AG04449 (cell line): Measurements from ENCODE around the gene MALSU1.

Source experiments
- CTCF ChIA-PET: fragments of 350-600 bp; formaldehyde crosslinking; extraction: SDS; loops from one replicate; lab custom pipeline; 2021; ENCODE audit warnings: antibody characterized with exemption; lab: Yijun Ruan, JAX
- POLR2A ChIA-PET: fragments of 400-600, 350-600 bp; formaldehyde crosslinking; extraction: SDS; loops from one replicate; lab custom pipeline; 2020; ENCODE audit warnings: antibody characterized with exemption, inconsistent platforms; lab: Yijun Ruan, JAX
- DNase-seq: peaks from one replicate; pipeline ENCODE4 v3.0.0-alpha.2; 2010; ENCODE audit warnings: low read depth, low spot score
- H3K4me3 ChIP-seq: 2 replicates; pipeline ENCODE4 v1.5.1; 2011; ENCODE audit warnings: low read depth, mild to moderate bottlenecking, control low read depth, low read length
- CTCF ChIP-seq: IDR thresholded peaks from one replicate; pipeline ENCODE4 v1.5.1; 2011; ENCODE audit warnings: mild to moderate bottlenecking, moderate library complexity, low read length, control low read depth, inconsistent platforms; ENCODE audit not compliant: insufficient read depth; ENCODE audit errors: missing control alignments

Gene MALSU1

DNA sequence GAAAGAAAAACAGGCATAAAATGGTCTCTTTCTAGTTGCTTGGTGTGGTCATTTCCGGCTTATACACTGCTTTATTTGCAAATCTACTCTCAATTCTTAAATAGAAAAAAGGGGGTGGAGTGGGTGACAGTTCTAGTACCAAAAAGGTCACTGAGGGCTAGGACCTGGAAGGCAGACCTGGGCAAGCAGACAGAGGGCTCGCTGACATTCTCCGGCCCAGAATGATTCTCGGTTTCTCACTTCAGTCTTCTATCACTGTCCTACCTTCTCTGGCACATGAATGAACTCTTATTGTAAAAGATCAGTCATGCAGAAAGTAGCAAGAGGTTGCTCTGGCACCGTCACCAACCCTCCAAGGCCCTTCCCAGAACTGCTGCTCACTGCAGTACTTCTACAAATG, 54.0 kb downstream of the MALSU1 start:
- DNase-seq: no peak
- no peak for TF ChIP-seq CTCF
- POLR2A ChIA-PET: no interaction called here
- CTCF ChIA-PET: interaction anchor here (0.7 to 2.0 kb wide), 4 partner anchors 9 to 110 kb away, joined by 3 to 5 read pairs (median 4); no protein-coding TSS in a partner anchor
- H3K4me3 ChIP-seq: no peak overlapping the region

DNA sequence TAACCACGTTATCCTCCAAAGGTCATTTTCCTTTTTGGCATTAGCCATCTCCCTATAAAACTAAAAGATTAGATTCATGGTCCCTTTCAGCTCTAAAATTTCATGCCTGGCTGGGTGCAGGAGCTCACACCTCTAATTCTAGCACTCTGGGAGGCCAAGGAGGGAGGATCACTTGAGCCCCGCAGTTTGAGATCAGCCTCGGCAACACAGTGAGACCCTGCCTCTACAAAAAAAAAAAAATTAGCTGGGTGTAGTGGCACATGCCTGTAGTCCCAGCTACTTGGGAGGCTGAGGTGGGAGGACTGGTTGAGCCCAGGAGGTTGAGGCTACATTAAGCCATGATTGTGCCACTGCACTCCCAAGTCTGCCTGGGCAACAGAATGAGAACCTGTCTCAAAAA, 57.0 kb downstream of the MALSU1 start:
- TF ChIP-seq CTCF: no peak
- ChIA-PET POLR2A (no interaction called here), CTCF (no interaction called here)

GRCh38 chr7:23356726-23357125, 57.6 kb downstream of the MALSU1 start:
- ChIA-PET CTCF (no interaction called here), POLR2A (no interaction called here)
- no peak for TF ChIP-seq CTCF
- DNase-seq: no peak
- no peak overlapping the region for H3K4me3 ChIP-seq

More for the DNA sequence above, 57.0 kb downstream of the MALSU1 start:
- no peak for DNase-seq
- no peak overlapping the region for H3K4me3 ChIP-seq

DNA sequence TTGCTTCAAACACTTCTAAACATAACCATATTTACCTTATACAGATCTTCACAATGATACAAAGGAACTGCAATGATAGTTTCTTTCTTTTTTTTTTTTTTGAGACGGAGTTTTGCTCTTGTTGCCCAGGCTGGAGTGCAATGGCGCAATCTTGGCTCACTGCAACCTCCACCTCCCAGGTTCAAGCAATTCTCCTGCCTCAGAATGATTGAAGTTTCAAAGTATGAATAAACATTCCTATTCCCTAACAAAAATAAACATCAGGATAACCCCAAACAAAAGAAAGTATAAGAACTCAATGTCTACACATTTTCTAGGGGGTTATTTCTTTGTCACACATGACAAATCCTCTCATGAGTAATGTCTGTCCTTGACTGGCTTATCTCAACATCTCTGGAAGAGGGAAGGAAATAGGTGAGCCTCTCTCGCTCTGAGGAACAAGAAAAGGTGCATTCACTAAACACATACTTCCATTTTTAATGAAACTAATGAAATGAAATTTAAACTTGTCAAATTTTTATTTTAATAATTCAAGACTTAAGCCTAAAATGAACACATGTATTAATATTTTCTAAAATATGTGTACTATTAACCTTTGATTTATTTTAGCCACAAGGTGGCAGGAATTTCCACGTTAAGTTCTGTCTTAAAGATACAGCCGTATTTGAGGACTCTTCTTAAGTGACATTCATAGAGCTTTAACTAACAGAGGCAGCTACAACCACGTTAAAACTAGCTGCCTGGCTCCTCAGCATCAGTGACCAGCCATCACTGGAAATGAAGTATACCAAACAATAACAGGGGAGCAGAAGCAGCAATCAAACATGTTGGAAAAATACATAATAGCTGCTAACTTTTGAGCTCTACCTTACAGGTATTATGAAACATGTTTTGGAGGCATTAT, 58.3 kb downstream of the MALSU1 start:
- H3K4me3 ChIP-seq: no peak overlapping the region
- no peak for TF ChIP-seq CTCF
- ChIA-PET CTCF (interaction anchor here (0.7 to 2.9 kb wide), 24 partner anchors 8 to 189 kb away, joined by 3 to 25 read pairs (median 4); no protein-coding TSS in a partner anchor), POLR2A (no interaction called here)
- no peak for DNase-seq

GRCh38 chr7:23358152-23358674, 59.1 kb downstream of the MALSU1 start:
- no peak for TF ChIP-seq CTCF
- DNase-seq: no peak
- no peak overlapping the region for H3K4me3 ChIP-seq
- ChIA-PET POLR2A (no interaction called here), CTCF (interaction anchor here (0.7 to 2.9 kb wide), 25 partner anchors 9 to 189 kb away, joined by 3 to 25 read pairs (median 4); no protein-coding TSS in a partner anchor)
